ENCODE results near the gene KCNQ5.
"Not testable (repeated sequence)": the region's sequence is repeated elsewhere in the genome, so short reads cannot be mapped to it uniquely, and the experiment has no call there.

DNA sequence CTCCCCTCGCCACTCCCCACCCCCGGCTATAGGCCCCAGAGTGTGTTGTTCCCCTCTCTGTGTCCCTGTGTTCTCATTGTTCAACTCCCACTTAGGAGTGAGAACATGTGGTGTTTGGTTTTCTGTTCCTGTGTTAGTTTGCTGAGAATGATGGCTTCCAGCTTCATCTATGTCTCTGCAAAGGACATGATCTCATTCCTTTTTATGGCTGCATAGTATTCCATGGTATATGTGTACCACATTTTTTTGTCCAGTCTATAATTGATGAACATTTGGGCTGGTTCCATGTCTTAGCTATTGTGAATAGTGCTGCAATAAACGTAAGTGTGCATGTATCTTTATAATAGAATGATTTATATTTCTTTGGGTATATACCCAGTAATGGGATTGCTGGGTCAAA is 276.4 kb downstream of the KCNQ5 start:
- TF ChIP-seq, protein P1, sequence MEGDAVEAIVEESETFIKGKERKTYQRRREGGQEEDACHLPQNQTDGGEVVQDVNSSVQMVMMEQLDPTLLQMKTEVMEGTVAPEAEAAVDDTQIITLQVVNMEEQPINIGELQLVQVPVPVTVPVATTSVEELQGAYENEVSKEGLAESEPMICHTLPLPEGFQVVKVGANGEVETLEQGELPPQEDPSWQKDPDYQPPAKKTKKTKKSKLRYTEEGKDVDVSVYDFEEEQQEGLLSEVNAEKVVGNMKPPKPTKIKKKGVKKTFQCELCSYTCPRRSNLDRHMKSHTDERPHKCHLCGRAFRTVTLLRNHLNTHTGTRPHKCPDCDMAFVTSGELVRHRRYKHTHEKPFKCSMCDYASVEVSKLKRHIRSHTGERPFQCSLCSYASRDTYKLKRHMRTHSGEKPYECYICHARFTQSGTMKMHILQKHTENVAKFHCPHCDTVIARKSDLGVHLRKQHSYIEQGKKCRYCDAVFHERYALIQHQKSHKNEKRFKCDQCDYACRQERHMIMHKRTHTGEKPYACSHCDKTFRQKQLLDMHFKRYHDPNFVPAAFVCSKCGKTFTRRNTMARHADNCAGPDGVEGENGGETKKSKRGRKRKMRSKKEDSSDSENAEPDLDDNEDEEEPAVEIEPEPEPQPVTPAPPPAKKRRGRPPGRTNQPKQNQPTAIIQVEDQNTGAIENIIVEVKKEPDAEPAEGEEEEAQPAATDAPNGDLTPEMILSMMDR (IDR thresholded peaks at IDR 0.05; ENCODE audit: low read depth, low read length, poor library complexity, severe bottlenecking) = not testable (repeated sequence)
- TF ChIP-seq EZH2phosphoT487 (IDR thresholded peaks at IDR 0.05; ENCODE audit: borderline replicate concordance, low read length) = not testable (repeated sequence)

Data from DOHH2 (cell line).